ENCODE data around the gene RUSF1.
"Not testable (repeated sequence)": the region's sequence is repeated elsewhere in the genome, so short reads cannot be mapped to it uniquely, and the experiment has no call there.

RUSF1 gene

GRCh38 chr16:31458073-31458843, 49.9 kb downstream of the RUSF1 start:
- in situ Hi-C loops (cut with HindIII; ENCODE audit: low sequenced_read_pairs): loop anchor here (25.0 kb wide), 2 partner anchors 396 to 521 kb away; partner anchors contain the start of genes ORAI3, ZNF646 and ZNF668

DNA sequence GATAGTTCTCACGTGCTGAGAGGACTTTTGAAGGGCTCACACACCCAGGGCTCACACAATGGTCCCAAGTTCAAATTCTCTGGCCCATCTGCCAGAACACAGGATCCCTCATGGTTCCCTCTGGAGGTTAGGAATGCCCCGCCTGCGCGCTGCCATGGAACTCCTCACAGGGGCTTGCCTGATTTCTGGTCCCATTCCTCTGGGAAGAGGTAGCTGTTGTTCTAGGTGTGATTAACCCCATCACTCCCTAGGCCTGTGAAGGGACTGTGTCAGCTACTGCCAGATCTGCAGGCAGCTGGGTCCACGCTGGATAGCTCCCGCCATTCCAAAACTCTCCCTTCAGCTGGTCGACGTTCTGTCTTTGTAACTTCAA, 51.2 kb downstream of the RUSF1 start:
- in situ Hi-C loops (cut with HindIII; ENCODE audit: low sequenced_read_pairs): loop anchor here (25.0 kb wide), 2 partner anchors 395 to 520 kb away; partner anchors contain the start of genes ORAI3, ZNF646 and ZNF668

DNA sequence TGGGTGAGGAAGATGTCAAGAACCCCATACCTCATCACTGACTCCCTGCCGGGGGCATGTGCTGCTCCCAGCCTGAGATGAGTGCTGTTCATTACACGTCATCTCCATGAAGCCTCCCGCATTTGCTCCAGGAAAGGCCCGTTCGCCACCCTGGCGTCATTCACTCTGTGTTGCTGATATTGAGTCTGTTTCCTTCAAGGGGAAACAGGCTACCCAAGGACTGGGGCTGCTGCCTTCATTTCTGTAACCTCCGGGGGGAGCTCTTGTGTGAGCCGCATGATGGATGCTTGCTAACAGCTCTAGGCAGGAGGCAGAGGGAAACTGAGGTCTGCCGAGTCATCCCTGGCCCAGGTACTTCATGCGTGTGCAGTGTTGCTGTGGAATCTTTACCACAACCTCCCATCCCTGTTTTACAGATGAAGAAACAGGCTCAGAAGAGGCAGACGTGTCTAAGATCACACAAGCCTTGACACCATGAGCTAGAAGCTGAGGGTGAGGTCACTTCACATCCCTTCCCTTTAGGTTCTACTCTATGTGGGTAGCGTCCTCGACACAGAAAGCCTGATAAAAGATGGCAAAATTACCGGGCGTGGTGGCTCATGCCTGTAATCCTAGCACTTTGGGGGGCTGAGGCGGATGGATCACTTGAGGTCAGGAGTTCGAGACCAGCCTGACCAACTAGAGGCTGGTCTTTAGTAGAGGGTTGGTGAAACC, 52.4 kb downstream of the RUSF1 start:
- in situ Hi-C loops (cut with HindIII; ENCODE audit: low sequenced_read_pairs): loop anchor here (25.0 kb wide), 2 partner anchors 393 to 518 kb away; partner anchors contain the start of genes ORAI3, ZNF646 and ZNF668

- in situ Hi-C loops (cut with HindIII; ENCODE audit: low sequenced_read_pairs): loop anchor here (25.0 kb wide), 2 partner anchors 391 to 516 kb away; partner anchors contain the start of genes ORAI3, ZNF646 and ZNF668
Observed at GRCh38 chr16:31453255-31454204, 54.7 kb downstream of the RUSF1 start.

GRCh38 chr16:31452631-31453106, 55.5 kb downstream of the RUSF1 start:
- in situ Hi-C loops (cut with HindIII; ENCODE audit: low sequenced_read_pairs): loop anchor here (25.0 kb wide), 2 partner anchors 390 to 515 kb away; partner anchors contain the start of genes ORAI3, ZNF646 and ZNF668

- in situ Hi-C loops (cut with HindIII; ENCODE audit: low sequenced_read_pairs): loop anchor here (25.0 kb wide), 2 partner anchors 390 to 515 kb away; partner anchors contain the start of genes ORAI3, ZNF646 and ZNF668
Observed at GRCh38 chr16:31451681-31452351, 56.4 kb downstream of the RUSF1 start.

DNA sequence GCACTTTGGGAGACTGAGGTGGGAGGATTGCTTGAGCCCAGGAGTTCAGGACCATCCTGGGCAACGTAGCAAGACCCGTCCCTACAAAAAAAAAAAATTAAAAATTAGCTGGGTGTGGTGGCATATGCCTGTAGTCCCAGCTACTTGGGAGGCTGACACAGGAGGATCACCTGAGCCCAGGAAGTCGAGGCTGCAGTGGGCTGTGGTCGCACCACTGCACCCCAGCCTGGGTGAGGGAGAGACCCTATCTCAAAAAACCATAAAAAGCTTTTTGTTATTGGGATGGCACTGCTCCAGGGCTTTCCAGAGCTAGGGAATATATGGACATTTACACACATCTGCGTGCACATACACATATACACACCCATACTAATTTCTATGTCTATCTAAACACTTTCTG, 57.0 kb downstream of the RUSF1 start:
- in situ Hi-C loops (cut with HindIII; ENCODE audit: low sequenced_read_pairs): loop anchor here (25.0 kb wide), 2 partner anchors 389 to 514 kb away; partner anchors contain the start of genes ORAI3, ZNF646 and ZNF668

DNA sequence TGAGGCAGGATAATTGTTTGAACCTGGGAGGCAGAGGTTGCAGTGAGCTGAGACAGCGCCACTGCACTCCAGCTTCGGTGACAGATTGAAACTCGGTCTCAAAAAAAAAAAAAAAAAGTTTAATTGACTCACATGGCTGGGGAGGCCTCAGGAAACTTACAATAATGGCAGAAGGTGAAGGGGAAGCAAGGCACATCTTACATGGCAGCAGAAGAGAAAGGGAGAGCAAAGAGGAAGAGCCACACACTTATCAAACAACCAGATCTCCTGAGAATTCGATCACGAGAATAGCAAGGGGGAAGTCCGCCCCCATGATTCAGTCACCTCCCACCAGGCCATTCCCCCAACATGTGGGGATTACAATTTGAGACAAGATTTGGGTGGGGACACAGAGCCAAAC, 62.3 kb downstream of the RUSF1 start:
- in situ Hi-C loops (cut with HindIII; ENCODE audit: low sequenced_read_pairs): not testable (repeated sequence)

- in situ Hi-C loops (cut with HindIII; ENCODE audit: low sequenced_read_pairs): no loop called here
Observed at GRCh38 chr16:31441956-31442355, 66.2 kb downstream of the RUSF1 start.

- in situ Hi-C loops (cut with HindIII; ENCODE audit: low sequenced_read_pairs): no loop called here
Observed at GRCh38 chr16:31440516-31441184, 67.5 kb downstream of the RUSF1 start.

DNA sequence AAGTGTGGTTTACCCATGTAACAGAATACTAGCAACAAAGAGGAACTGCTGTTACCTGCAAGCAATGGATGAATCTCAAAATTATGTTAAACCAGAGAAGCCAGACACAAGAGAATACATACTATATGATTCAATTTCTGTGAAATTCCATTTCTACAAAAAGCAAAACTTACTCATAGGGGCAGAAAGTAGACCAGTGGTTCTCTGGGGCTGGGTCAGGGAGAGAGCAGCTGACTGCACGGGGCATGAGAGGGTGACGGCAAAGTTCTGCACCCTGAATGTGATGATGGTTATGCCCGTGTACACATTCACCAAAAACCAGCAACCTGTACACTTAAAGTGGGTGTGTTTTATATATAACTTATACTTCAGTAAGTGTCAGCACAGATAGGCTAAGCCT, 68.7 kb downstream of the RUSF1 start:
- in situ Hi-C loops (cut with HindIII; ENCODE audit: low sequenced_read_pairs): no loop called here
